Measurements from ENCODE around the gene SGSM1.
A peak's percentile ranks its signal among the peaks of the same experiment; 100 is the strongest.

The SGSM1 gene

DNA sequence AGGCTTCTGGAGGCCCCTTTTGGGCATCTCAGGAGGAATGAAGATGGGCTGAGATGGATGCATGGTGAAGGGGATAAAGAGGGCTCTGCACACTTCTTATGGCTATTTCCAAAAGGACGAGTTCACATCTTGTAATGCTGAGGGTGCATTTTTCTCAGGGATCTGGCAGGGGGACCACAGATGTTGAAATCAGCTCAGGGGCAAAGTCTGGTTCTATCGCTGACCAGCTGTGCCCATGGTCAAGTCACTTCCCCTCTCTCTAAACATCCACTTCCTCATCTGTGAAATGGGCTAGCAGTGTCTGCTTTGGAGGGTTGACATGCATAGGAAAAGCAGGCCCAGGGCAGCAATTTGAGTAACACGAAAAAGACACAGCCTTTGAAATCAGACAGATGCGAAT is 114.0 kb downstream of the SGSM1 start:
- DNase-seq = no peak

DNA sequence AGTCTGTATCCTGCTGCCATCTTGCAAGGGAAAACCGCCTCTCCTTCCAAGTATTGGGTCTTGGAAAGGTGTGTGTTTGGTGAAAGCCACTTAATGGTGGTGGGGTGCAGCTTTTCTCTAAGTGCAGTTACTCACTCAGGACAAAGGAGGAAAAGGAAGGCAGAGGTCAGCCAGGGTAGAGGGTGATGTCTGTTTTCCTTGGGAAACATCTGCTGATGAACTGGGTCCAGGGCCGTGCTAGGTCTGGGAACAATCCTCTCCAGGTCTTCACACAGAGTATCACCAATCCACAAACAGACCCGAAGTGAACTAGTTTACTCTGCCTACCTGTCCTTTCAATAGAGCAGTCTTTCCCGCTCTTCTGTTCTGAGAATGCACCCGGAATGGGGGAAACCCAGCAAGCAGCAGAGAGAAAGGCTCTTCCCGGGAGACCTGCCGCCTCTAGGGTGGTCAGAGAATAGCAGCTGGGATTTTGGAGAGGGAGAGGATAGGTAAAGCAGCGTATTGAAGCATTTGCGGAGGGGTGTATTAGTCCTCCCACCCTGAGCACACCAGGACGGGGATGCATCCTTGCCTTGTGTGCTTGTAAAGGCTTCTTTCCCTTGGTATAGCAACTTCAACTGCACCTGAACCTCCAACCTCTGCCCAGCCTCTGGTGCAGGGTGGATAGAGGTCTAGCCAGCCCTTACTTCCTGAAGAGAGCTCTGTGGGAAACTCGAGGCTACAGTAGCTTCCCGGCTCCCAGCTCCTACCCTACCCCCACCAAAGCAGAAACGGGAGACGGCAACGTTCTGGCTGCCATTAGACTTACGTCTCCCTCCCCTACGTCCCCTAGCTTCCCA is 119.8 kb downstream of the SGSM1 start:
- no peak for DNase-seq

DNA sequence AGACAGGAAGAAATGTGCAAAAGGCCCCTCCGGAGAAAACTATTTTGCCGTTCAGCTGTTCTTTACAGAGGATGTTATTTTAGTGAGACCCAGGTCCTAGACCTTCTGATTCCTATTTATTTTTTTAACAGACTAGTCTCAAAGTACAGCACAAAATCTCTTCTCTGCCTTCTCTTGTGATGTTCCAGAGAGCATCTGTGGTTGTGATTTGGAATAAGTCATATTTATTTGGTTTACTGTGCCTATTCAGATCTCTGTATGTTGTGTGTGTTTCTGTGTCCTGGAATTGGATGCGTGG is 120.4 kb downstream of the SGSM1 start:
- no peak for DNase-seq

DNA sequence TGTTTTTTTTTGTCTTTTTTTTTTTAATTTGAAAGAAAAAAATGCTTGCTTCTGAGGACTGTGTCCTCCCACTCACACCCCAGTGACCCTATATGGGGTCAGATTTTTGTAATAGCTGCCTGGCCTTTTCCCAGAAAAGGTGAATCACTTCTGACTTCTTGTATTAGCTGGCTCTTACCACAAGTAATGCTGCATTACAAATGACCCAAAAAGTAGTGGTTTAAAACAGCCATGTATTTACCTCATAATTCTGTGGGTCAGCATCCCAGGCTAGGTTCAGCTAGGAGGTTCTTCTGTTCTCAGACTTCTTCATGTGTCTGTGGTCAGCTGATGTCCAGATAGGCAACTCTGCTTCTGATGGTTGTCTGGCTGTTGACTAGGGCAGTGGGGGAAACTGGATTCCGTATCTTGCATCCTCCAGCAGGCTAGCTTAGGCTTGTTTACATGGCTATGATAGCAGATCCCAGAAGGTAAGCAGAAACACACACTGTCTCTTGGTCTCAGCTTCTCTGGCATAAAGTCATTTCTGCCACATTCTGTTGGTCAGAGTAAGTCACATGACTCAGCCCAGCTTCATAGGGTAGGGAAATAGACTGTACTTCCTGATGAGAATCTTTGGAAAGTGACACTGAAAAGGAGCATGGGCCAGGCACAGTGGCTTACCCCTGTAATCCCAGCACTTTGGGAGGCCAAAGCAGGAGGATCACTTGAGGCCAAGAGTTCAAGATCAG is 121.0 kb downstream of the SGSM1 start:
- DNase-seq = no peak

DNA sequence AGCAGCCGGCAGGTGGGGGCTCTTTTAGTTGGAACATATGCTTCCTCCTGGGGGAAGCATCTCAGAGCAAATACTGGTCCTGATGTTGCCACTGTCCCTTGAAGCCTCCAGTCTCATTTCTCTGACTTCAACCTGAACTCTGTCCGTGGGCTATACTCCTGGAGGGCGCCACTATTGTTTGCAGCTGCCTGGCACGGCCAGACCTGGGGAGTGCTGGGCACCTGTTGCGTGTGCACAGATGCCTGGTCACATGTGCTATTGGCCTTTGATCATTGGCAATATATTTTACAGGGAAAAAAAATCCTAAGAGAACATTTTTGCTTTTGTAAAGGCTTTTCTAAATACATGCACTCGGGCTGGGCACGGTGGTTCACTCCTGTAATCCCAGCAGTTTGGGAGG is 122.3 kb downstream of the SGSM1 start:
- DNase-seq = no peak

DNA sequence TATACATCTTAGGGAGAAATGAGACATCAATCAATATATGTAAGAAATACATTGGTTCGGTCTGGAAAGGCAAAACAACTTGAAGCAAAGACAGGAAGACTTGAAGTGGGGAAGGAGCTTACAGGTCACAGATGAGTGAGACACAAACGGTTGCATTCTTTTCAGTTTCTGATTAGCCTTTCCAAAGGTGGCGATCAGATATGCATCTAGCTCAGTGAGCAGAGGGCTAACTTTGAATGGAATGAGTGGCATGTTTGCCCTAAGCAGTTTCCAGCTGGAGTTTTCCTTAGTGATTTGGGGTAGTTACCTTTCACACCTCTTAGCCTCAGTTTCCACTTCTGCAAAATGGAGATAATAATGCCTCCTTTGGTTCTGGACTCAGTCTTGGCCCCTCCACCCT is 124.7 kb downstream of the SGSM1 start:
- DNase-seq = no peak

DNA sequence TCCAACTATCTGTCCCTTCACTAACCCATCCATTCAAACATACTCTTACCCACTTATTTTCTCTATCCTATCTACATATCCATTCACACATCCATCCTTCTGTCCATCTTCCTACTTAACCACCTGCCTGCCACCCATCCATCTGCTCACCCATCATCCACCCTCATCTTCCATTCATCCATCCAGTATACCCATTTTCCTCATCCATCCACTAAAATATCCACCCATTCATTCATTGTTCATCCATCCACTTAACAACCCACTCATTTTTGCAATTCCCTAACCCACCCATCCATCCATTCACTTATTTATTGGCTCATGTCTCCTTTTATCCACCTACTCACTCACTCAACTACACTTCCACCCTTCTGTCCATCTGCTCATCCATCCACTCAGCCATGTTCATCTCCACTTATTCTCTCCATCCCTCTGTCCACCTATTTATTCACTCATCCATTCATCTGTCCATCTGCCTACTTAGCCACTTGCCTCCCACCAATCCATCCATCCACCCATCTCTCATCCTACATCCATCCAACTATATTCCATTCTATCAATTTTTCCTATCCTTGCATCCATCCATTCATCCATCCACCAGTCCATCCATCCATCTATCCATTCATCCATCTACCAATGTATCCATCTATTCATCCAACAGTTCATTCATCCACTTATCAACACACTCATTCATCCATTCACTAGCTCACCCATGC is 129.9 kb downstream of the SGSM1 start:
- no peak for DNase-seq

DNA sequence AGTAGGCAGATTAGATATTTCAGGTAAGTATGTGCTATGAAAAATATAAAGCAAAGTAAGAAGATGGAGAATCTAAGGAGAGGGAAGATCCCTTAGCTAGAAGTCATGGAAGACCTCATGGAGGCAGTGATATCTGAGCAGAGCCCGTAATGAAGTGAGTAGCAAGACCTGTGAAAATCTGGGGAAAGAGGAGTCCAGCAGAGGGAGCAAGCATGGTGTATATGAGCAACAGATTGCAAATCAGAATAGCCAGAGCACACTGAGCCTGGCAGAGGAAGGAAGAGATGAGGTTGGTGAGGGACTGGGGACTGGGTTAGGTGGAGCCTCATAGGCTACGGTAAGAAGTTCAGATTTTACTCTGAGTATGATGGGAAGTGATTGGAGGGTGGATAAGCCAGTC is 131.1 kb downstream of the SGSM1 start:
- DNase-seq = no peak

DNA sequence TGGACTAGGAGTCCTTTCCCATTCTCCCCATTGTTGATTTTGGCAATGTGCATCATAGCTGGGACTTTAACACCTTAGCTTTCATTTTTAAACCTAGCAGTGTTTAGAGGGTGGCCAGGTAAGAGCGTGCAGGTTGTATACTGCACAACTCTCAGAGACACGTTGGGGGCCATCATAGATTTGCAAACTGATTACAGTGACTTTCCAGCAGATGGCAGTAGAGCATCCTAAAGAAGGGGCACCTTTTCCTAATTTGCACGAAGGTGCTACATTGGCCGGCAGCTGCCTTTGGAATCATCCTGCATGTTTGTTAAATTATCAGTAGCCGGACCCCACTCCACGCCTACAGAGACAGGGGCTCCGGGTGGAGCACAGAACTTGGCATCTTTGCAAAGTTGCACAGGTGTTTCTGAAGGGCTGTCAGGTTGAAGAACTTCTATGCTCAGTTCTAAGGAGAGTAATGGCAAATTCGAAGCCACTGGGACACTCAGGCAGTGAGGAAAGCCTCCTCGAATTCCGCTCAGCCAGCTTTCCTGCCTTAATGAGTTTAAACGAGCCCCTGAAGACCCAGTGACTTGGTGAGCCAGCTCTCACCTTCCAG is 132.8 kb downstream of the SGSM1 start:
- DNase-seq = peak; percentile 61

DNA sequence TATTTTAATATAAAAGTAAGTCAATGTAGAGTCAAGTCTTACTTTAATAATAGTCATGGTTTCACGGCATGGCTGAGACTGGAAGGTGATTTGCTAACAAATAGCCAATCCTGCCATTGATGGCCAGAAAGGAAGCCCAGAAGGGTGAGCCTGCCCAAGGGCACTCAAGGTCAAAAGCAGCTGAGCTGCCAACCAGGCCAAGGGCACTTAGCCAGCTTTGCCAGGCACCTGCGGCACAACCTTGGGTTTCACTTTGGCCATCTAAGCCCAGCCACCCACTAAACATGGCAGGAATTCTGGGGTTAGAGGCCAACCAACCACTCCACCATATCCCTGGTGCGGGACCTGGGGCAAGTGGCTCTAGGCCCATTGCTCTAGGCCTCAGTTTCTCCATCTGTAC is 136.3 kb downstream of the SGSM1 start:
- no peak for DNase-seq

DNA sequence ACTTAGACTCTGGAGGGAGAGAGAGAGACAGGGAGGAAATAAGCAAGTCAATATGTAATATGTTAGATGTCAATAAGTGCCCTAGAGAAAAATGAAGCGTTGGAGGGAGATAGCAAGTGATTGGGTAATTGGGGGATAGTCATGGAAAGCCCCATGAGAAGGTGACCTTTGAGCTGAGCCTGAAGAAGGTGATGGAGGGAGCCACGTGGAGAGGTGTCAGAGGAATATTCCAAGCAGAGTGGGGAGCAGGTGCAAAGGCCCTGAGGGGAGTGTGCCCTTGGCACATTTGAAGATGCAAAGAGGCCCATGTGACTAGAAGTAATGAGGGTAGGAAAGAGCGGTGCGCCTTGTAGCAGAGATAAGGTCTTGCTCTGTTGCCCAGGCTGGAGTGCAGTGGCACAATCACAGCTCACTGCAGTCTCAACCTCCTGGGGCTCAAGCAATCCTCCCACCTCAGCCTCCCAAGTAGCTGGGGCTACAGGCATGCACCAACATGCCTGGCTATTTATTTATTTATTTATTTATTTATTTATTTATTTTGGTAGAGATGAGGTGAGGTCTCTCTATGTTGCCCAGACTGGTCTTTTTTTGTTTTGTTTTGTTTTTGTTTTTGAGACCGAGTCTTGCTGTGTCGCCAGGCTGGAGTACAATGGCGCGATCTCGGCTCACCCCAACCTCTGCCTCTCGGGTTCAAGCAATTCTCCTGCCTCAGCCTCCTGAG is 138.4 kb downstream of the SGSM1 start:
- DNase-seq = no peak

DNA sequence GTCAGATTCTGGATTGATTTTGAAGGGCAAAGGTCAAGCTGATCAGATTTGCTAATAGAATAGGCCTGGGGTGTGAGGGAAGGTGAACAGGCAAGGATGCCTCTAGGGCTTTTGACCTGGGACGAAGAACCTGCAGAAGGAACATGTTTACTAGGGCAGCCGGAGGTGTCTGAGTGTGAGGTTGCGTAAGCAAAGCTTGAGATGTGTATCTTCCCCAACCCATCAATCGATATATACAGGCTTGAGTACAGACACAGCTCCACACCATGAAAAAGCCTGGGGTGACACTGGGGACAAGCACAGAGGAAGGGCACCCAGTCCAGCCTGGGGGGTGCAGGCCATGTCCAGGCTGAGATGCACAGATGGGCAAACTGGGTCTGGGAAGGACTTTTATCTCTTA is 139.4 kb downstream of the SGSM1 start:
- no peak for DNase-seq

DNA sequence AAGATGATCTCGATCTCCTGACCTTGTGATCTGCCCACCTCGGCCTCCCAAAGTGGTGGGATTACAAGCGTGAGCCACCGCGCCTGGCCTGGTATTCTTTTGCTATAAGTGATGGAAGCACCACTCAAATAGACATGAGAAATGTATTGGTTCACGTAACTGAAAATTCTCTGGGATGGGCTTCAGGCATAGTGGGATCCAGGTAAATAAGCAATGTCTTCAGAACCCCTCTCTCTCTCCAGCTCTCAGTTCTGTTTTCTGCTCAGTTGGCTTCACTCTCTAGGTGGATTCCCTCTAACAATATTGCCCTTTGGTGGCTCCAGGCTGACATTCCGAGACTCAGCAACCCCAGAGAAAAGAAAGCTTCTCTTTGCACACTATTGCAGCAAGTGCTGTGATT is 141.4 kb downstream of the SGSM1 start:
- no peak for DNase-seq

DNA sequence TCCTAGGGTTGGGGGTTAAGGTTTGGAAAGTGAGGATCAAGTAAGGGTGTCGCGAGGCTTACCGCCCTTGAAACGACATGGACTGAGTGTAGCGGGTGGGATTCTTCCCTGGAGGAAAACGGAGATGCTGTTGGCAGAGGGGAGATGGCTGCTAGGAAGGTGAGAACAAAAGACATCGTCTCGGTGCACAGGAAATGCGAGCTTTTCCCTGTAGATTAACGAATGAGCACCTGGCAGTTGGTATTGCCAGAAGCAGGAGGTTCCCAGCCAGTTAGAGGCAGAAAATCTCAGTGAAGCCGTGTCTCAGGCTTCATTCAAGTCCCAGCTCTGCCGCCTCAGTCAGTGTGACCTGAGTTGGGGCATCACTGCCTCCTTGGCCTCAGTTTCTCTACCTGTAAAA is 141.9 kb downstream of the SGSM1 start:
- no peak for DNase-seq

DNA sequence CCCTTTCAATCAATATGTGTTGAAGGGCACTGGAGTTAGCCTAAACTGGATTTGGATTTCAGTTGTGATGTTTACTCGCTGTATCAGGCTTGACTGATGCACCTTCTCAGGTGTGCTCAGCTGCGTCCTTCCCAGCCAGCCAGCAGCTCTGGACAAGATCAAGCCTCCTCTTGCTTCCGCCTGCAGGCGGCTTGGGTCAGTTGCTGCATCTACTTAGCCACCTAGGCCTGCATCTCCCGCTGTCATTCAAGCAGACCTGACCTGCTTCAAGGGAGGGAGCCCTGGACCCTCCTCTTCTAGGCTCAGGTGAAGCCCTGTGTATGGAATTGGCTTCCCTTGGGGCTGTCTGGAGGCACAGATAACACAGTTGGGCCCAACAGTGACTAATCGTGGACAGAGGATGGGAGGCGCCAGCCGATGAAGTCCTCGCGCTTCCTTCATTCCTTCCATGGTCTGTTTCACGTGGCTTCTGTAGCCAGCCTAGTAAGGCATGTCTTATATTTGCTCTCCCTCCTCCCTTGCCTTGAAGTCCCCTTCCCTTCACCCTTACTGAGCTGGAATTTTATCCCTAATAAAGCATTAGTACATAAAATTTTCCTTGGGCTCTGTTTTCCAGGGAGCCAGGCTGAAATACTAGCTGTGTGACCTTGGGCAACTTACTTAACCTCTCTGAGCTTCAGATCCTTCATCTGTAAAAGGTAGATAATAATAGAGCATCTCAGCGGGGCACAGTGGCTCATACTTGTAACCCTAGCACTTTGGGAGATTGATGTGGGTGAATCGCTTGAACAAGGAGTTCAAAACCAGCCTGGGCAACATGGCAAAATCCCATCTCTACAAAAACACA is 142.6 kb downstream of the SGSM1 start:
- no peak for DNase-seq

DNA sequence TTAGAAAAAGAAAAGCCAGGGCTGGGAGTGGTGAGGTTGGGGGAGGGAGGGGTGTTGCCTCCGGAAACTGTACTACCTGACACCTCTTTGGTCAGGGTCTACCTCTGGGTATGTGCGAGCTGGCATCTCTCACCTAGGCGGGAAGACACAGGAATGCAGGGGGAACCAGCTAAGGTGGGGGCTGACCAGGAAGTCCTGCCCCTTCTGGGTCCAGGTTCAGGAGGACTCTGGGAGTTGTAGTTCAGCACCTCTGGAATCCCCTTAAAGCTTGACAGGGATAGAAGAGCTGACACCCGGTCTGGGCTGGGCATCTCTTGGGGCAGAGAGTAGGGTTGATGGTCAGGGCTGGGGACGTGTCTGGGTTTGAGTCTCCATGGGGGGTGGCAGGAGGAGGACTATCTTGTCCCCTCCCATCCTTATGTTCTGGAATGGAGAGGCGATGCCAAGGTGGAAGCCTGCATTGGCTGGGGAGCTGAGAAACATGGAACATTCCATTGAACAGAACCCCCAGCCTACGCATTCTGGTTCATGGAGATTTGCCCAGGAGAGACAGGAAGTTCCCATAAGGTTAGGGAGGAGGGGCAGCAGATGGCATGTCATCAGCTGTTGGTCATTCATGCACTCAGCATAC is 144.4 kb downstream of the SGSM1 start:
- no peak for DNase-seq

DNA sequence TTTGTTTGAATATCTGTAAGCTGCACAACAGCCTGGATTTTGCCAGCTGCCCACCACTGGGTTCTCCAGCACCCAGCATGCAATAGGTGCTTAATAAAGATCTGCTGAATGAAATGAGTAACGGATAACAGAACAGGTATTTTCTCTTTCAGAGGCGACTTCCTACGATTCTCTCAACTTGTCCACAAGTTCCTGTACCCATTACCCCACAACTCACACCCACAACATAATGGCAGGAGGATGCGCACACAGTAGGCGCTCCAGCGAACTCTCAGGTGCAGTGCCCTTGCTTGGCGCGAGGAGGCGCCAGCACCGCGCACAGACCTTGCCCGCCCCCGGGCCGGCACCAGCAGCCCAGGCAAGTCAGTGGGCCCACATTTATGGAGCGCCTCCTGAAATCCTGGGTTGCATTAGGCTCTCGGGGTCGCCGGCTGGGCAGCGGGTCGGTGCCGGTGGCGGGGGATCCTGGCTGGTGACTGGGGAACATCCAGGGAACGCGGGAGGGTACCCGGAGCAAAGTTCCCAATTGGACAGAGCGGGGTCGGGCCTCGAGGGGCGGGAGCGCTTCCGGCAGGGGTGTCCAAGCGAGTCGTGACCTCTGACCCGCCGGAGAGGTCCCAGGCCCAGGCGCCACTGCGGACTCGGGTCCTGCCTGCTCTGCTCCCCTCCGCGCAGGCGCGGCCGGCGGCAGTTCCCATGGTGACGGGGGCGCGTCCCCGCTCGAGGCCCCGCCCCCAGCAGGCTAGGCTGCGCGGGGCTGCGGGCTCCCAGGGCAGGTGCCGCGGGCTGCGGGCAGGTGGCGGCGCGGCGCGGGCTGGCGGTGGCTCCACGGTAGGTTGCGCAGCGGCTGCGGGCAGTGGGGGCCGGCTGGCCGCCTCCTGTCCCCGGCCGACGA is 146.2 kb downstream of the SGSM1 start, which contains the start of gene KIAA1671:
TSS of gene KIAA1671 (plus strand) at position 775 of the 895 bp plus-strand sequence. CDS start 75,284 bp downstream, outside the sequence.
- DNase-seq = peak; percentile 96

DNA sequence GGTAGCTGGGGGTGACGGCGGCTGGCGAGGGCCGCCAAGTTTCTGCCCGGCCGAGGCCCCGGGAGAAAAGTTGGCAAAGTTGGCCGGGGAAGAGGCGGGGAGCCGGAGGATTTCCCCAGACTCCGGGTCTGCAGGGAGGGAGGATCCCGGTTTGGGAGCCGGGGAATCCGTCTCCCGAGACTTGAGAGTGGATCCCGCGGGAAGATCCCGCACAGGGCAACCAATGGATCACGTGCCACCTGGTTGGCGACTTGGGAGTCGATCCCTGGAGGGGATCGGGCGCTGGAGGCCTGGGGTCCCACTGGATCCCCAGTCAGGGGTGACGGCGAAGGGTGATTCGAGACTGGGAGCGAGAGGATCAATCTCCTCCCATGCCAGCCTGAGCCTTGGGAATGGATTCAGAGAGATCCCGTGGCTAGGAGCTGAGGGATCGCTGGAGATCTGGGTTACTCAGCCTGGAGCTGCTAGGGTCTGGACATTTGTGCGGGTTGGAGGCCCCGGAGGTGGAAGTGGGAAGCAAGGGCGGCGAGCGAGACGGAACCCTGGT is 146.9 kb downstream of the SGSM1 start:
- DNase-seq = no peak

DNA sequence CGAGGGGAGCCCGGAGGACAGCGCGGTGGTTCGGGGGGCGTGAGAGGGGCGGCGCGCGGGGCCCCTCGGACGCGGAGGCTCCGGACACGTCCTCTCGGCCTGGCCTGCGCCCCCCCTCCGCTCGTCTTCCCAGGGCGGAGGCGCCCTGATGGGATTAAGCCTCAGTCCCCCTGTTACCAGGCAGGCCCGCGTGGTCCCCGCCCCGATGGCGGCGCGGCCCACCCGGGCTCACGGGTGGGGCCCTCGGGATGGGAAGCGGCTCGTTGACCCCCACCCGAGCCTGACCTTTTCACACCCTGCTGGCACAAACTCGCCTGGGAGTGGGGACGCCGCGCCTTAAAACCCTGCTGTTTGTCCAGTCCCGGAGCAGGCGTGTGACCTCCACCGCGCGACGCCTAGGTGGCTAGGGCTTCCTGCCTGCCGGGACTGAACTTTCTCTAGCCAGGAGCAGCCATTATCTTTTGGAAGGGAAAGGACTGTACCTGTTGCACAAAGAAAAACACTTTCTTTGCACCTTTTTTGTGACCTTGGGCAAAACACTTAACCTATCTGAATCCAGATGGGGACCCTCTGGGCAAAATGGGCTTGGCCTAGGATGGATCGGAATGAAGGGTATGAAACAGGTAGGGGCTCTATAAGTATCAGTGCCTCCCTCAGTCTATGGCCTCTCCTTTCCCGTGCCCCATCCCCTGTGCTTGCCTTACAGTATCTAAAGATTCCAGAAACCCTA is 147.5 kb downstream of the SGSM1 start:
- DNase-seq = no peak
